Keratinocyte (primary cell): ENCODE results near the gene NRIP2. TPM values are rescaled to one million over a fixed set of nuclear protein-coding genes. Genes with fewer than 3 reads are reported as not detected.
A peak's percentile ranks its signal among the peaks of the same experiment; 100 is the strongest.

ENCODE experiments used
- DNase-seq: peaks from one replicate; pipeline ENCODE4 v3.0.0-alpha.2; 2011; ENCODE audit warnings: low read depth, missing footprints, low spot score
- FAIRE-seq: peaks from 2 replicates; lab custom pipeline; 2011; peaks lifted over from hg19 to GRCh38; lab: Jason Lieb, UNC
- H2AFZ ChIP-seq: 2 replicates; pipeline ENCODE4 v1.6.0; 2012; ENCODE audit warnings: low read length, control low read depth, inconsistent platforms; ENCODE audit not compliant: control insufficient read depth
- H3K27ac ChIP-seq: 2 replicates; pipeline ENCODE4 v1.5.1; 2011; ENCODE audit warnings: low read length; ENCODE audit not compliant: control insufficient read depth, insufficient read depth
- H3K27me3 ChIP-seq: 3 replicates; pipeline ENCODE4 v1.6.0; 2011; ENCODE audit warnings: low read length; ENCODE audit not compliant: control insufficient read depth, insufficient read depth; ENCODE audit errors: extremely low read depth
- H3K36me3 ChIP-seq, 2 experiments: 2 replicates in 1 of 2; 3 replicates in 1 of 2; pipeline ENCODE4 v1.5.1; 2011; ENCODE audit warnings: low read length in 2 of 2, mild to moderate bottlenecking in 1 of 2; ENCODE audit not compliant: control insufficient read depth in 2 of 2, insufficient read depth in 2 of 2; ENCODE audit errors: extremely low read depth in 1 of 2
- H3K4me1 ChIP-seq: 3 replicates; pipeline ENCODE4 v1.5.1; 2011; ENCODE audit warnings: low read length; ENCODE audit not compliant: control insufficient read depth, insufficient read depth; ENCODE audit errors: extremely low read depth
- H3K4me2 ChIP-seq: 3 replicates; pipeline ENCODE4 v1.6.0; 2011; ENCODE audit warnings: low read depth, low read length; ENCODE audit not compliant: control insufficient read depth, insufficient read depth; ENCODE audit errors: extremely low read depth
- H3K4me3 ChIP-seq, 3 experiments: fragments of 200-600 bp in 1 of 3; sonication (generic) in 1 of 3; 2 replicates in 2 of 3; 3 replicates in 1 of 3; pipeline ENCODE4 v1.5.1; 2011 to 2016; ENCODE audit warnings: low read length in 3 of 3, mild to moderate bottlenecking in 3 of 3, control low read depth in 2 of 3, inconsistent platforms in 1 of 3, low read depth in 1 of 3, mixed read lengths in 1 of 3, mixed run types in 1 of 3, moderate library complexity in 1 of 3; ENCODE audit not compliant: control insufficient read depth in 2 of 3, insufficient read depth in 2 of 3; ENCODE audit errors: extremely low read depth in 1 of 3
- H3K79me2 ChIP-seq: 2 replicates; pipeline ENCODE4 v1.6.0; 2012; ENCODE audit warnings: low read length; ENCODE audit not compliant: control insufficient read depth, insufficient read depth
- H3K9ac ChIP-seq: 3 replicates; pipeline ENCODE4 v1.6.0; 2011; ENCODE audit warnings: low read length; ENCODE audit not compliant: control insufficient read depth, insufficient read depth; ENCODE audit errors: extremely low read depth
- H3K9me1 ChIP-seq: 3 replicates; pipeline ENCODE4 v1.6.0; 2011; ENCODE audit warnings: low read length; ENCODE audit not compliant: control insufficient read depth, insufficient read depth; ENCODE audit errors: extremely low read depth
- H3K9me3 ChIP-seq: 2 replicates; pipeline ENCODE4 v1.5.1; 2012; ENCODE audit warnings: low read depth, low read length; ENCODE audit not compliant: control insufficient read depth
- H4K20me1 ChIP-seq: 3 replicates; pipeline ENCODE4 v1.6.0; 2011; ENCODE audit warnings: low read length; ENCODE audit not compliant: control insufficient read depth, insufficient read depth; ENCODE audit errors: extremely low read depth
- EZH2 ChIP-seq: IDR thresholded peaks from one replicate; pipeline ENCODE4 v1.6.1; 2012; ENCODE audit warnings: inconsistent platforms, mild to moderate bottlenecking, low read length, moderate library complexity
- dilution Hi-C: fragments of 300-500 bp; cut with MboI; formaldehyde crosslinking; loops from one replicate; pipeline ENCODE4 v1.7.0; 2020; ENCODE audit warnings: low sequenced_read_pairs; ENCODE audit not compliant: extremely low pct_ligation_motif_present
- polyA plus RNA-seq, 5 experiments: library from polyadenylated mRNA; depleted of rRNA in 3 of 5; stranded (reverse) in 3 of 5; stranded (forward) in 1 of 5; unstranded in 1 of 5; fragments of >200 nt; gene quantifications; 1 replicate in 1 of 5; 2 replicates in 3 of 5; 3 replicates in 1 of 5; pipeline versions ENCODE4 v1.2.1 to v1.2.3, GENCODE V29; 2011 to 2012; ENCODE audit warnings: missing spikeins in 2 of 5, low read depth in 1 of 5, low replicate concordance in 1 of 5
- TF ChIP-seq, protein P1 (sequence below), 3 experiments: IDR thresholded peaks in 1 of 3; conservative IDR thresholded peaks in 1 of 3; optimal IDR thresholded peaks in 1 of 3; 2 replicates in 2 of 3; 3 replicates in 1 of 3; pipeline versions ENCODE3 to v1.5.1; 2011; ENCODE audit warnings: low read length in 3 of 3, mild to moderate bottlenecking in 3 of 3, moderate library complexity in 2 of 3, control low read depth in 1 of 3, inconsistent platforms in 1 of 3; ENCODE audit not compliant: insufficient read depth in 2 of 3; ENCODE audit errors: extremely low read depth in 1 of 3

Gene NRIP2
- polyA plus RNA-seq, 1 donor (not counting 4 experiments of a cell fraction or from before 2014, with no cell fraction given) = not detected

DNA sequence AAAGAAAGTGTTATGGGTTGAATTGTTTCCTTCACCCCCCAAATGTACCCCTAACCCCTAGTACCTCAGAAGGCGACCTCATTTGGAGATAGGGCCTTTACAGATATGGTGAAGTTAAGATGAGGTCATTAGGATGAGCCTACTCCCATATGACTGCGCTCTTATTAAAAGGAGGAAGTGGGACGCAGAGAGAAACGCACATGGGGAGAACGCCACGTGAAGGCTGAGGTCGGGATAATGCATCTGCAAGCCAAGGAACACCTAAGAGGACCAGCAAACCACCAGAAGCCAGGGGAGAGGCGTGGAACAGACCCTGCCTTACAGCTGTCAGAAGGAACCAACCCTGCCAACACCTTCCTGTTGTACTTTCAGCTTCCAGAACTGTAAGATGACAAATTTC is 1.7 kb upstream of the NRIP2 start:
- H4K20me1 ChIP-seq = no peaks in the 10 kb centered on the region
- dilution Hi-C loops = no loop called here
- TF ChIP-seq, protein P1, sequence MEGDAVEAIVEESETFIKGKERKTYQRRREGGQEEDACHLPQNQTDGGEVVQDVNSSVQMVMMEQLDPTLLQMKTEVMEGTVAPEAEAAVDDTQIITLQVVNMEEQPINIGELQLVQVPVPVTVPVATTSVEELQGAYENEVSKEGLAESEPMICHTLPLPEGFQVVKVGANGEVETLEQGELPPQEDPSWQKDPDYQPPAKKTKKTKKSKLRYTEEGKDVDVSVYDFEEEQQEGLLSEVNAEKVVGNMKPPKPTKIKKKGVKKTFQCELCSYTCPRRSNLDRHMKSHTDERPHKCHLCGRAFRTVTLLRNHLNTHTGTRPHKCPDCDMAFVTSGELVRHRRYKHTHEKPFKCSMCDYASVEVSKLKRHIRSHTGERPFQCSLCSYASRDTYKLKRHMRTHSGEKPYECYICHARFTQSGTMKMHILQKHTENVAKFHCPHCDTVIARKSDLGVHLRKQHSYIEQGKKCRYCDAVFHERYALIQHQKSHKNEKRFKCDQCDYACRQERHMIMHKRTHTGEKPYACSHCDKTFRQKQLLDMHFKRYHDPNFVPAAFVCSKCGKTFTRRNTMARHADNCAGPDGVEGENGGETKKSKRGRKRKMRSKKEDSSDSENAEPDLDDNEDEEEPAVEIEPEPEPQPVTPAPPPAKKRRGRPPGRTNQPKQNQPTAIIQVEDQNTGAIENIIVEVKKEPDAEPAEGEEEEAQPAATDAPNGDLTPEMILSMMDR (optimal IDR thresholded peaks at IDR 0.05 in 1 of 3, IDR thresholded peaks at IDR 0.05 in 1 of 3, conservative IDR thresholded peaks at IDR 0.05 in 1 of 3; ENCODE audit: extremely low read depth in 1 of 3, insufficient read depth in 2 of 3, low read length in 3 of 3) = no peak
- no peak for TF ChIP-seq EZH2
- H3K9ac ChIP-seq = no peak overlapping the region
- no peaks in the 10 kb centered on the region for H3K27me3 ChIP-seq
- H2AFZ ChIP-seq = no peak overlapping the region
- H3K9me1 ChIP-seq = no peaks in the 10 kb centered on the region
- H3K27ac ChIP-seq = no peak overlapping the region
- H3K4me3 ChIP-seq = no peak overlapping the region
- no peaks in the 10 kb centered on the region for H3K79me2 ChIP-seq
- DNase-seq = no peak
- H3K9me3 ChIP-seq = no peaks in the 10 kb centered on the region
- FAIRE-seq = no peak
- peaks cover 5% of the 10 kb centered on the region for H3K4me1 ChIP-seq
- peaks cover 0 to 2% of the 10 kb centered on the region in 2 experiments for H3K36me3 ChIP-seq
- no peak overlapping the region for H3K4me2 ChIP-seq

DNA sequence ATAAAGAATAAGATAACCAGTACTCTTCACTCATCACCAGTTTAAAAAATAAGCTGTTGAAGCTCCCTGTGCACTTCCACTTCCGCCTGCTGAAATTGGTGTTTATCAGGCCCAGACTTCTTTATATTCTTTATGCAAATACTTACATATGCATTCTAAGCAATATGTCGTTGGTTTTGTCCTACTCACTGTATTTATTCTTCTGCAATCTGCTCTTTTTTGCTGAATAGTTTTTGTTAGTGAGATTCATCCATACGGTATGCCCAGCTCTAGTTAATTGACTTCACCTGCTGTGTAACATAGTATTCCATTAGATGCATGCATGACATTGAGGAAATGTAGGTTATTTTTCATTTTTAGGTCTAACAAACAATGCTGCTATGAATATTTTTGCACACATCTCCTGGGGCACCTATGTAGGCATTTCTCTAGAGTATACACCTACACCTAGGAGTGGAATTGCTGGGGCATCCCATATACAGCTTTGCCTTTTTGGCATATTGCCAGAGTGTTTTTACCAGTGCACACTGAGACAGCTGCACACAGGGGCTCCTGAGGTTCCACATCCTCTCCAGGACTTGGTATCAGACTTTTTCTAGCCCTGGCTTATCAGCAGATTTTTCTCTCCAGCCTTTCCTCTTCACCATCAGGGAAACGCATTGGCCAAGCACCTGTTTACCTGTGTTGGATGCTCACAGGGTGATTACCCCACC is 1.0 kb upstream of the NRIP2 start:
- DNase-seq = no peak
- dilution Hi-C loops = no loop called here

More for the DNA sequence above, 1.0 kb upstream of the NRIP2 start:
- Histone ChIP-seq H3K4me2 (no peak overlapping the region), H3K9me3 (no peaks in the 10 kb centered on the region), H3K4me3 (no peak overlapping the region), H3K27ac (no peak overlapping the region), H3K9ac (no peak overlapping the region), H3K36me3 (peaks cover 0 to 2% of the 10 kb centered on the region in 2 experiments), H3K4me1 (peaks cover 5% of the 10 kb centered on the region), H3K79me2 (no peaks in the 10 kb centered on the region), H3K9me1 (no peaks in the 10 kb centered on the region), H3K27me3 (no peaks in the 10 kb centered on the region), H4K20me1 (no peaks in the 10 kb centered on the region), H2AFZ (no peak overlapping the region)
- TF ChIP-seq, protein P1 (optimal IDR thresholded peaks at IDR 0.05 in 1 of 3, IDR thresholded peaks at IDR 0.05 in 1 of 3, conservative IDR thresholded peaks at IDR 0.05 in 1 of 3; ENCODE audit: extremely low read depth in 1 of 3, insufficient read depth in 2 of 3, low read length in 3 of 3) = no peak
- no peak for TF ChIP-seq EZH2
- FAIRE-seq = peak; percentile 29
